Hematopoietic multipotent progenitor cell treated with erythropoietin and hydrocortisone succinate and interleukin-3 and kit ligand, for 6 days (in vitro differentiated cells): ENCODE data around the gene LIPI.
"Not testable (repeated sequence)": the region's sequence is repeated elsewhere in the genome, so short reads cannot be mapped to it uniquely, and the experiment has no call there.

ENCODE experiments used
- DNase-seq: peaks from one replicate; pipeline ENCODE4 v3.0.0-alpha.2; 2015

Gene LIPI

DNA sequence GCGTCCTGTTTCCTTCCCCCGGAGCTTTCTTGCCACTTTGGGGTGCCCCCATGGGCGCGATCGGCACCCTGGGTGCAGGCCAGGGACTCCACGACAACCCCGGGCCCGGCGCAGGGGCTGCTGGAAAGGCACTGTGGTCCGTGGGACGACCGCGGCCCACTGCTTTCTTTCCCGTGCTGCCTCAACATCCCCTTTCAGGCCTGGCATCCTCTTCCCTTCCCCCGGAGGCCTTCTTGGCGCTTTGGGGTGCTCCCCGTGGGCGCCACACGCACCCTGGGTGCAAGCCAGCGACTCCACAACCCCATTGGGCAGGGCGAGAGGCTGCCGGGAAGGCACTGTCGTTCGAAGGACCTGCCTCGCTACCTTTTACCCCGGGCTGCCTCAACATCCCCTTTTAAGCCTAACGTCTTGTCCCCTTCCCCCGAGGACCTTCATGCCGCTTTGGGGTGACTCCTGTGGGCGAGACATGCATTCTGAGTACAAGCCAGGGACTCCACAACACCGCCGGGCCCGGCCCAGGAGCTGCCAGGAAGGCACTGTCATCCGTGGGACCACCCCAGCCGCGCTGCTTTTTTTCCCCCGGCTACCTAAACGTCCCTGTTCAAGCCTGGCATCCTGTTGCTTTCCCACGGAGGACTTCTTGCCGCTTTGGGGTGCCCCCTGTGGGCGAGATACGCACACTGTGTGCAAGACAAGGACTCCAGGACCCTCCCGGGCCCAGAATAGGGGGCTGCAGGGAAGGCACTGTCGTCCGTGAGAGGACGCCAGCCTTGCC lies 137.8 kb downstream of the LIPI start:
- no peak for DNase-seq

DNA sequence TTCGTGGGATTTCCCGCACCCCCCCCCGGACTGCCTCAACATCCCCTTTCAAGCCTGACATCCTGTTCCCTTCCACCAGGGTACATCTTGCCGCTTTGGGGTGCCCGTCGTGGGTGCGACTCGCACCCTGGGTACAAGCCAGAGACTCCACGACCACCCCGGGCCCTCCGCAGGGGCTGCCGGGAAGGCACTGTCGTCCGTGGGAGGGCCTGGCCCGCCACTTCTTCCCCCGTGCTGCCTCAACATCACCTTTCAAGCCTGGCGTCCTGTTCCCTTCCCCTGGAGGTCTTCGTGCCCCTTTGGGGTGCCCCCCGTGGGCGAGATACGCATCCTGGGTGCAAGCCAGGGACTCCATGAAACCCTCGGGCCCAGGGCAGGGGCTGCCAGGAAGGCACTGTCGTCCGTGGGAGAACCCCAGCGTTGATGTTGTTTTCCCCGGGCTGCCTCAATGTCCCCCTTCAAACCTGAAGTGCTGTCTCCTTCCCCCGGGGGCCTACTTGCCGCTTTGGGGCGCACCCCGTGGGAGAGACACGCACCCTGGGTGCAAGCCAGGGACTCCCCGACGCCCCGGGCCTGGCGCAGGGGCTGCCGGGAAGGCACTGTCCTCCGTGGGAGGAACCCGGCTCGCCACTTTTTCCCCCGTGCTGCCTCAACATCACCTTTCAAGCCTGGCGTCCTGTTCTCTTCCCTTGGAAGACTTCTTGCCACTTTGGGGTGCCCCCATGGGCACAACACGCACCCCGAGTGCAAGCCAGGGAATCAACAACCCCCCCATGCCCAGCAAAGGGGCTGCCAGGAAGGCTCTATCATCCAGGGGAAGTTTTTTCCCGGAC lies 138.6 kb downstream of the LIPI start:
- DNase-seq = no peak

GRCh38 chr21:14070968-14071367 lies 139.8 kb downstream of the LIPI start:
- DNase-seq = no peak

DNA sequence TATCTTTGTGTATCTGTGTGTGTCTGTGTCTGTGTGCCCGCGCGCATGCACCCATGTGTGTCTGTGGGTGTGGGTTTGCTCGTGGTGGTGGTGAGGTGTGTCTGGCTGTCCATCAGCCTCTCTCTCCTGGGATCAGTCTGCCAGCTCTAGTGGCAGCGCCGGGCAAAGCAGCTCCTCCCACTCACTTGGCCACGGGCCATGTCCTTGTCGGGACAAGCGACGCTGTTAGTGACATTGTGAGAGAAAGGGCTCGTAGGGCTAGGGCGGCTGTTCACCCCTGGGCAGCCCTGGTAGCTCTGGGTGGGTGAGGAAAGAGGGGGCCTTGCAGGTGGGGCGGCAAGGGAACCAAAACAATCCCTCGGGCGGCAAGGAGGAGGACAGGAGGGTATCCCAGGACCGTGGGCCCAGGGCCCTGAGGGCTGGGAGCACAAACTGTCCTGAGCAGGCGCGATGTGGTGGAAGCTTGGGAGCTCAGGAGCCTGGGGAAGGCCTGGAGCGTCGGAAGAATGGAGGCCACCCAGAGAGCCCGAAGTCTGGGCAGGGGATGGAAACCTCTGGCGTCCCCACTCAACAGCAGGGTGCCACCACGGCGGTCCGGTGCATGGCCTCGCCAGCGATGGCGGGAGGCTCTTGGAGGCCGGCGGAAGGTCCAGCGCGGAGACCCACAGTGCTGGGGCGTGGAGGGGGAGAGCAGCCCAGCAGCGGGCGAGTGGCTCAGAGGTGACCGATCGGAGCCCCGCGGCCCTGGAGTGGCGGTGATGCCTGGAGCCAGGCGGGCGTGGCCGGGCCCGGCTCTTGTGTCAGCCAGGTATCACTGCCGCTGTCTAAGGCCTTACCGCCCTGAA lies 140.5 kb downstream of the LIPI start:
- no peak for DNase-seq

DNA sequence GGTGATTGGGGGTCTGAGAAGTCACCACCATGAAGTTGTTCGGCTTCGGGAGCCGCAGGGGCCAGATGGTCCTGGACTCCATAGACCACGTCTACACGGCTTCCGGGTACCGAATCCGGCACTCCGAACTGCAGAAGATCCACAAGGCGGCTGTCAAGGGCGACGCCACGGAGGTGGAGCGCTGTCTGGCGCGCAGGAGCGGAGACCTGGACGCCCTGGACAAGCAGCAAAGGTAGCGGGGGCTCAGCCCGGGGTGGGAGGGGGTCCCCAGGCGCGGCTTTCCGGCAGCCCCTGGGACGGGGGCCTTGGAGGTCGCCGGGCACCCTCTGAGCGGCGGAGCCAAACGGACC lies 146.5 kb downstream of the LIPI start:
- DNase-seq = no peak

GRCh38 chr21:14063620-14064295 lies 147.0 kb downstream of the LIPI start:
- DNase-seq = not testable (repeated sequence)

DNA sequence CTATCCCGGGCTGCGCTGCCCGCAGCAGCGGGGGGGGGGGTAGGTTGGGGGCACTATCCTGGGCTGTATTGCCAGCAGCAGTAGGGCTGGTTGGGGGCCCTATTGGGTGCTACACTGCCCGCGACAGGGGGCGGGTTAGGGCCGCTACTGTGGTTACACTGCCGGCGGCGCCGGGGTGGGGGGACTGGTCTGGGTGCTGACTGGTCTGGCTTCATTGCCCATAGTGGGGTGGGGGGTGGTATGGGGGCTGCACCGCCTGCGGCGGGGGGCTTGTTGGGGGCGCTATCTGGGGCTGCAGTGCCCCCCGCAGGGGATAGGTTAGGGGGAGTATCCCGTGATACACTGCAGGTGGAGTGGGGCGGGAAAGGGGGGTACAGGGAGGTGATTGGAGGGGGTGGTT lies 148.1 kb downstream of the LIPI start:
- not testable (repeated sequence) for DNase-seq

DNA sequence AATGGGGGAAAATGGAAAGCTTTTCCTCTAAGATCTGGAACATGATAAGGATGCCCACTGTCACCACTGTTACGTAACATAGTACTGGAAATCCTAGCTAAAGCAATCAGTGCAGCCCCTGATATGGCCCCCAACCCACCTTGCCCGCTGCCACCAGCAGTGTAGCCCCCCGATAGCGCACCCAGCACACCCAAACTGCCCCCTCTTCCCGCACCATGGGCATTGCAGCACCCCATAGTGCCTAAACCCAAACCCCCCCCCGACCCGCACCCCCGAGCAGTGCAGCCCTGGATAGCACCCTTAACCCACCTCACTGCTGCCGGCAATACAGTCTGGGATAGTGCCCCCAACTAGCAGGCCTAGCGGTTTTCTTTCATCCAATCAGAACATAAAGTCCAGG lies 148.9 kb downstream of the LIPI start:
- DNase-seq = not testable (repeated sequence)

DNA sequence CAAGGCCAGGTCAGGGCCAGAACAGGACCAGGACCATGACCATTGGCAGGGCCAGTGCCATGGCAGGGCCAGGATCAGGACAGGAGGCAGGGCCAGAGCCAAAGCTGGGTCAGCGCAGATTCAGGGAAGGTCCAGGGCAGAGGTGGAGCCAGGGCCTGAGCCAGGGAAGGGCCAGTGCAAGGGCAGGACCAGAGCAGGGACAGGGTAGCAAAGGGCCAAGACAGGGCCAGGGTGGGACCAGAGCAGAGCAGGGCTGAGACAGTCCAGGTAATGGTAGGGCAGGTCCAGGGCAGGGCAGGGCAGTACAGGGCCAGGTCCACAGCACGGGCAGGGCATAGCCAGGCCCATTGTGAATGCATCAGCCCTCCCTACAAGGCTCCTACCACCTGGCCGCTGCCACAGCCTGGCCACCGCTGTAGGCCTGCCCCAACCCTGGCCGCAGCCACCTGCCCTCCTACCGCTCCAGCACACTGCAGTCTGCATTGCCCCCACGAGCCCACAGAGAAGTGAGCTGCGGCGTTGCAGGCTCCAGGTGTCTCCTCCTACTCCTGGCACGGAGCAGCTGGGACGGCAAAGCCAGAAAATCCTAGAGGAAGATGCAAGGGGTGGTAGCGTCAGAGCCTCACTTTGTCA lies 151.6 kb downstream of the LIPI start:
- DNase-seq = not testable (repeated sequence)
